BLaER1 (cell line): ENCODE data around the gene PEX16.

Experiments
- H3K27ac ChIP-seq: shearing (Covaris generic); formaldehyde crosslinking; 2 replicates; pipeline ENCODE4 v1.8.1; 2022
- H3K27me3 ChIP-seq: shearing (Covaris generic); formaldehyde crosslinking; 2 replicates; pipeline ENCODE4 v1.8.1; 2022
- H3K36me3 ChIP-seq: shearing (Covaris generic); formaldehyde crosslinking; 2 replicates; pipeline ENCODE4 v1.8.1; 2022
- H3K4me1 ChIP-seq: shearing (Covaris generic); formaldehyde crosslinking; 2 replicates; pipeline ENCODE4 v1.8.1; 2022
- H3K4me2 ChIP-seq: shearing (Covaris generic); formaldehyde crosslinking; 2 replicates; pipeline ENCODE4 v1.8.1; 2022
- H3K4me3 ChIP-seq: shearing (Covaris generic); formaldehyde crosslinking; 2 replicates; pipeline ENCODE4 v1.8.1; 2022
- H3K9ac ChIP-seq: shearing (Covaris generic); formaldehyde crosslinking; 2 replicates; pipeline ENCODE4 v1.8.1; 2022
- H3K9me3 ChIP-seq: shearing (Covaris generic); formaldehyde crosslinking; 2 replicates; pipeline ENCODE4 v1.8.1; 2022
- H4K20me1 ChIP-seq: shearing (Covaris generic); formaldehyde crosslinking; 2 replicates; pipeline ENCODE4 v1.8.1; 2022
- Cebpa-rat ChIP-seq: shearing (Covaris generic); IDR thresholded peaks from 2 replicates; pipeline ENCODE4 v1.8.1; 2022

PEX16 gene

GRCh38 chr11:45881708-45882368, 35.8 kb downstream of the PEX16 start:
- no peak overlapping the region for H3K4me2 ChIP-seq
- no peaks in the 10 kb centered on the region; the same call in 1 of the 2 replicates for H3K27me3 ChIP-seq
- no peak overlapping the region for H3K27ac ChIP-seq
- no peak overlapping the region for H3K4me3 ChIP-seq
- no peak for TF ChIP-seq Cebpa-rat
- H3K36me3 ChIP-seq, result peaks cover 55% of the 10 kb centered on the region
- H4K20me1 ChIP-seq, result peaks cover 81% of the 10 kb centered on the region
- no peaks in the 10 kb centered on the region for H3K9me3 ChIP-seq
- H3K9ac ChIP-seq, result no peak overlapping the region
- H3K4me1 ChIP-seq, result peaks cover 10% of the 10 kb centered on the region

- TF ChIP-seq Cebpa-rat, result no peak
- no peaks in the 10 kb centered on the region; the same call in 1 of the 2 replicates for H3K27me3 ChIP-seq
- no peak overlapping the region for H3K27ac ChIP-seq
- H3K4me3 ChIP-seq, result no peak overlapping the region
- peaks cover 79% of the 10 kb centered on the region for H4K20me1 ChIP-seq
- H3K9ac ChIP-seq, result no peak overlapping the region
- H3K9me3 ChIP-seq, result no peaks in the 10 kb centered on the region
- H3K36me3 ChIP-seq, result peaks cover 63% of the 10 kb centered on the region
- no peak overlapping the region for H3K4me2 ChIP-seq
- H3K4me1 ChIP-seq, result peaks cover 8% of the 10 kb centered on the region
Measured at GRCh38 chr11:45880772-45881570, 36.7 kb downstream of the PEX16 start.

- no peaks in the 10 kb centered on the region for H3K9me3 ChIP-seq
- TF ChIP-seq Cebpa-rat, result no peak
- H3K4me3 ChIP-seq, result no peak overlapping the region
- H3K27me3 ChIP-seq, result no peaks in the 10 kb centered on the region
- peaks cover 2% of the 10 kb centered on the region; the same call in 1 of the 2 replicates for H3K4me1 ChIP-seq
- no peak overlapping the region for H3K9ac ChIP-seq
- H4K20me1 ChIP-seq, result peaks cover 81% of the 10 kb centered on the region
- H3K27ac ChIP-seq, result no peak overlapping the region
- H3K4me2 ChIP-seq, result no peak overlapping the region
- peaks cover 73% of the 10 kb centered on the region for H3K36me3 ChIP-seq
Measured at GRCh38 chr11:45879803-45880686, 37.6 kb downstream of the PEX16 start.

GRCh38 chr11:45877845-45878244, 39.8 kb downstream of the PEX16 start:
- Histone ChIP-seq H3K4me1 (peaks cover 4% of the 10 kb centered on the region), H3K36me3 (peaks cover 93% of the 10 kb centered on the region), H4K20me1 (peaks cover 62% of the 10 kb centered on the region), H3K27me3 (no peaks in the 10 kb centered on the region), H3K9ac (no peak overlapping the region), H3K4me2 (no peak overlapping the region), H3K27ac (no peak overlapping the region), H3K4me3 (no peak overlapping the region), H3K9me3 (no peaks in the 10 kb centered on the region)
- no peak for TF ChIP-seq Cebpa-rat

- no peaks in the 10 kb centered on the region for H3K9me3 ChIP-seq
- peaks cover 92% of the 10 kb centered on the region for H3K36me3 ChIP-seq
- no peak overlapping the region for H3K4me2 ChIP-seq
- H3K27me3 ChIP-seq, result no peaks in the 10 kb centered on the region
- H4K20me1 ChIP-seq, result peaks cover 62% of the 10 kb centered on the region
- H3K4me1 ChIP-seq, result peaks cover 11% of the 10 kb centered on the region
- TF ChIP-seq Cebpa-rat, result no peak
- H3K27ac ChIP-seq, result no peak overlapping the region
- H3K9ac ChIP-seq, result no peak overlapping the region
- no peak overlapping the region for H3K4me3 ChIP-seq
Measured at GRCh38 chr11:45877221-45877620, 40.5 kb downstream of the PEX16 start.

- no peak overlapping the region for H3K4me2 ChIP-seq
- no peaks in the 10 kb centered on the region for H3K27me3 ChIP-seq
- peaks cover 19% of the 10 kb centered on the region for H3K4me1 ChIP-seq
- peaks cover 88% of the 10 kb centered on the region for H3K36me3 ChIP-seq
- H3K9ac ChIP-seq, result no peak overlapping the region
- no peaks in the 10 kb centered on the region for H3K9me3 ChIP-seq
- TF ChIP-seq Cebpa-rat, result no peak
- peaks cover 62% of the 10 kb centered on the region for H4K20me1 ChIP-seq
- H3K4me3 ChIP-seq, result no peak overlapping the region
- no peak overlapping the region for H3K27ac ChIP-seq
Measured at GRCh38 chr11:45876401-45876800, 41.3 kb downstream of the PEX16 start.

GRCh38 chr11:45872651-45873356, 44.9 kb downstream of the PEX16 start:
- Histone ChIP-seq H3K9me3 (no peaks in the 10 kb centered on the region), H3K27ac (no peak overlapping the region; the same call in 1 of the 2 replicates), H3K36me3 (peaks cover 94% of the 10 kb centered on the region), H3K4me2 (peak overlapping the region; percentile 56), H3K9ac (no peak overlapping the region), H3K27me3 (no peaks in the 10 kb centered on the region; the same call in 1 of the 2 replicates), H3K4me3 (no peak overlapping the region), H3K4me1 (peaks cover 25% of the 10 kb centered on the region), H4K20me1 (peaks cover 56% of the 10 kb centered on the region)
- TF ChIP-seq Cebpa-rat, result no peak

- H3K36me3 ChIP-seq, result peaks cover 93% of the 10 kb centered on the region
- H3K4me2 ChIP-seq, result peak overlapping the region; percentile 56
- H4K20me1 ChIP-seq, result peaks cover 51% of the 10 kb centered on the region
- H3K4me3 ChIP-seq, result no peak overlapping the region
- peak overlapping the region; percentile 45 for H3K27ac ChIP-seq
- peaks cover 25% of the 10 kb centered on the region for H3K4me1 ChIP-seq
- H3K9me3 ChIP-seq, result no peaks in the 10 kb centered on the region
- no peaks in the 10 kb centered on the region; the same call in 1 of the 2 replicates for H3K27me3 ChIP-seq
- peak overlapping the region; percentile 5; the same call in 1 of the 2 replicates for H3K9ac ChIP-seq
- TF ChIP-seq Cebpa-rat, result no peak
Measured at GRCh38 chr11:45871638-45872037, 46.0 kb downstream of the PEX16 start.

GRCh38 chr11:45870706-45871105, 47.0 kb downstream of the PEX16 start:
- H3K4me2 ChIP-seq, result no peak overlapping the region
- no peak overlapping the region for H3K27ac ChIP-seq
- no peaks in the 10 kb centered on the region; the same call in 1 of the 2 replicates for H3K27me3 ChIP-seq
- no peak overlapping the region for H3K4me3 ChIP-seq
- TF ChIP-seq Cebpa-rat, result no peak
- peaks cover 48% of the 10 kb centered on the region for H4K20me1 ChIP-seq
- no peaks in the 10 kb centered on the region for H3K9me3 ChIP-seq
- H3K36me3 ChIP-seq, result peaks cover 93% of the 10 kb centered on the region
- H3K4me1 ChIP-seq, result peaks cover 25% of the 10 kb centered on the region
- H3K9ac ChIP-seq, result no peak overlapping the region
